Smooth muscle cell (in vitro differentiated cells): ENCODE results near the gene CREB3. TPM values are rescaled to one million over a fixed set of nuclear protein-coding genes. Genes with fewer than 3 reads are reported as not detected.

Source experiments
- DNase-seq: peaks from one replicate; lab custom pipeline; 2025; ENCODE audit not compliant: unreplicated experiment; lab: John Stamatoyannopoulos, UW
- H2AFZ ChIP-seq: fragments of 200-600 bp; sonication (generic); 2 replicates; pipeline ENCODE4 v1.6.0; 2016; ENCODE audit warnings: antibody characterized with exemption, low read depth, mild to moderate bottlenecking
- H3F3A ChIP-seq: fragments of 200-600 bp; sonication (generic); 2 replicates; pipeline ENCODE4 v1.6.0; 2017; ENCODE audit warnings: antibody characterized with exemption, low read depth
- H3K27ac ChIP-seq: fragments of 200-600 bp; sonication (generic); 2 replicates; pipeline ENCODE4 v1.5.1; 2016; ENCODE audit warnings: low read depth, mild to moderate bottlenecking
- H3K27me3 ChIP-seq: fragments of 200-600 bp; sonication (generic); 2 replicates; pipeline ENCODE4 v1.6.1; 2016; ENCODE audit warnings: low read depth, mild to moderate bottlenecking
- H3K36me3 ChIP-seq: fragments of 200-600 bp; sonication (generic); 2 replicates; pipeline ENCODE4 v1.5.1; 2016; ENCODE audit warnings: low read depth
- H3K4me1 ChIP-seq: fragments of 200-600 bp; sonication (generic); 2 replicates; pipeline ENCODE4 v1.5.1; 2016; ENCODE audit warnings: low read depth
- H3K4me2 ChIP-seq: fragments of 200-600 bp; sonication (generic); 2 replicates; pipeline ENCODE4 v1.6.0; 2016; ENCODE audit warnings: mild to moderate bottlenecking
- H3K4me3 ChIP-seq: fragments of 200-600 bp; sonication (generic); 2 replicates; pipeline ENCODE4 v1.5.1; 2016; ENCODE audit warnings: mild to moderate bottlenecking
- H3K79me2 ChIP-seq: fragments of 200-600 bp; sonication (generic); 2 replicates; pipeline ENCODE4 v1.6.0; 2016; ENCODE audit warnings: low read depth, mild to moderate bottlenecking
- H3K9ac ChIP-seq: fragments of 200-600 bp; sonication (generic); 2 replicates; pipeline ENCODE4 v1.6.0; 2016; ENCODE audit warnings: low read depth
- H3K9me3 ChIP-seq: fragments of 200-600 bp; sonication (generic); replicated peaks from 2 replicates; pipeline ENCODE4 v1.5.1; 2016; ENCODE audit warnings: low read depth
- H4K20me1 ChIP-seq: fragments of 200-600 bp; sonication (generic); 2 replicates; pipeline ENCODE4 v1.6.0; 2016; ENCODE audit warnings: low read depth
- WGBS: methylation state at CpG from one replicate; pipeline ENCODE4 v1.1.7; 2016; ENCODE audit warnings: low lambda C conversion rate; 5-methylcytosine and 5-hydroxymethylcytosine counted together
- polyA plus RNA-seq: library from polyadenylated mRNA; unstranded; fragments of >200 nt; fragmentation: Nextera tagmentation; extraction: Ambion mirVana; gene quantifications from 2 replicates; pipeline ENCODE4 v1.2.1, GENCODE V29; 2016
- total RNA-seq: library from RNA; depleted of rRNA; stranded (reverse); fragments of >200 nt; gene quantifications from 2 replicates; pipeline ENCODE4 v1.2.3, GENCODE V29; 2014
- TF ChIP-seq, protein P1 (sequence below): fragments of 200-600 bp; sonication (generic); IDR thresholded peaks from 2 replicates; pipeline ENCODE4 v1.5.1; 2017; ENCODE audit warnings: borderline replicate concordance, mild to moderate bottlenecking, antibody characterized with exemption; ENCODE audit not compliant: insufficient read depth, poor library complexity, severe bottlenecking

Gene CREB3
- total and polyA plus RNA-seq, 2 experiments from 2014 or later, result 66.9 to 81.0 TPM

DNA sequence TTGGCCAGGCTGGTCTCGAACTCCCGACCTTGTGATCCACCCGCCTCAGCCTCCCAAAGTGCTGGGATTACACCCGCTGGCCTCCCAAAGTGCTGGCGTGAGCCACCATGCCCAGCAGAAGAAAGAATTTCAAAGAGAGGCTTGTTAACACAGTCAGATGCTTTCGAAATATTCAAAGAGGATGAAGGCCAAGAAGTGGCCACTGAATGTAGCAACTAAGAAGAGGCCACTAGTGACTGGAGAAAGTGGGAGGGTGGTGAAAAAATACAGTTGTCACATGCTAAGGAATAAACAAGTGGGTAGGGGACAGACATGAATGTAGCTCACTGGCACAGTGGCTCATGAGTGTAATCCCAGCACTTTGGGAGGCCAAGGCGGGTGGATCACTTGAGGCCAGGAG lies 29.8 kb upstream of the CREB3 start:
- no peak overlapping the region for H2AFZ ChIP-seq
- no peak overlapping the region for H3K27ac ChIP-seq
- H3K27me3 ChIP-seq, result no peaks in the 10 kb centered on the region
- TF ChIP-seq, protein P1, sequence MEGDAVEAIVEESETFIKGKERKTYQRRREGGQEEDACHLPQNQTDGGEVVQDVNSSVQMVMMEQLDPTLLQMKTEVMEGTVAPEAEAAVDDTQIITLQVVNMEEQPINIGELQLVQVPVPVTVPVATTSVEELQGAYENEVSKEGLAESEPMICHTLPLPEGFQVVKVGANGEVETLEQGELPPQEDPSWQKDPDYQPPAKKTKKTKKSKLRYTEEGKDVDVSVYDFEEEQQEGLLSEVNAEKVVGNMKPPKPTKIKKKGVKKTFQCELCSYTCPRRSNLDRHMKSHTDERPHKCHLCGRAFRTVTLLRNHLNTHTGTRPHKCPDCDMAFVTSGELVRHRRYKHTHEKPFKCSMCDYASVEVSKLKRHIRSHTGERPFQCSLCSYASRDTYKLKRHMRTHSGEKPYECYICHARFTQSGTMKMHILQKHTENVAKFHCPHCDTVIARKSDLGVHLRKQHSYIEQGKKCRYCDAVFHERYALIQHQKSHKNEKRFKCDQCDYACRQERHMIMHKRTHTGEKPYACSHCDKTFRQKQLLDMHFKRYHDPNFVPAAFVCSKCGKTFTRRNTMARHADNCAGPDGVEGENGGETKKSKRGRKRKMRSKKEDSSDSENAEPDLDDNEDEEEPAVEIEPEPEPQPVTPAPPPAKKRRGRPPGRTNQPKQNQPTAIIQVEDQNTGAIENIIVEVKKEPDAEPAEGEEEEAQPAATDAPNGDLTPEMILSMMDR, result no peak
- no peak overlapping the region for H3K4me2 ChIP-seq
- DNase-seq, result no peak
- peaks cover 24% of the 10 kb centered on the region for H4K20me1 ChIP-seq
- H3K4me1 ChIP-seq, result no peaks in the 10 kb centered on the region
- H3K79me2 ChIP-seq, result no peaks in the 10 kb centered on the region
- peaks cover 33% of the 10 kb centered on the region for H3K36me3 ChIP-seq
- H3K9ac ChIP-seq, result no peak overlapping the region
- no peaks in the 10 kb centered on the region for H3K9me3 ChIP-seq
- no peak overlapping the region for H3K4me3 ChIP-seq
- 99% methylated on average over 7 of the region's 7 CpGs for WGBS
- peaks cover 11% of the 10 kb centered on the region for H3F3A ChIP-seq

DNA sequence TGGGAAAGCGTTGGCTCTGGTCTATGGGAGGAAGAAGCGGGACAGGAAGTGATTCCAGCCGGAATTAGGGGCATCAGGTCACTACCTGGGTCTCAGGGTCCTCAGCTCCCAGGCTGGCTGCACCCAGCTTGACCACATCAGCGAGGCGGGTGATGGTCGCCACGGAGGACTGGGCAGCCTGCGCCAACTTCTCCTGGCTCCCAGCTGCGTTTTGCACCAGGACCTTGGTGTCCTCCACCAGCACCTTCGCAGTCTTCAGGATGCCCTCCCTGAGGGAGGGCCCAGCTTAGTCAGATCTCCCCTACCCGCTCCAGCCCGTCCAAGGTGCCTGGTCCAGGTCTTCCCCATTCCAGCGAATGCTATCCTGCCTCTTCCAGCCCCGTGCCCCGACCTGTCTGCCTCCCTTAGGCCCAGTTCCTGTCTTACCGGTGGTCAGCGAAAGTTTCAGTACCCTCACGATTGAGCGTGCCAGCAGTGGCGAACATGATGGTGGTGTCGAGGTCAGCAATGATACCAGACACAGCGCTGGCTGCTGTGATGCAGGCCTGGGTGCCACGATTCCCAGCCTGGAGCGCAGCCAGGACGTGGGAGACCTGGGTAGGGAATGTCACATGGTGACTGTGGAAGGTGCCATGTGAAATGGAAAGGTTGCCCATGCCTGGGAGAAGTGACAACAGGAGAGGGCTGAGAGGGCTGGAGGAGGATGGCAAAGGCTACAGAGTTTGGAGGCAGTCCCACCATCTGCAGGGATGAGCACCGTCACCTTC lies 28.4 kb upstream of the CREB3 start:
- TF ChIP-seq, protein P1, result no peak
- DNase-seq, result no peak
- Histone ChIP-seq H3K27me3 (no peaks in the 10 kb centered on the region), H3K4me1 (no peaks in the 10 kb centered on the region), H3K9ac (no peak overlapping the region), H3K36me3 (peaks cover 45% of the 10 kb centered on the region), H3K27ac (no peak overlapping the region), H3F3A (peaks cover 11% of the 10 kb centered on the region), H3K9me3 (no peaks in the 10 kb centered on the region), H2AFZ (no peak overlapping the region), H3K4me3 (no peak overlapping the region), H3K4me2 (no peak overlapping the region), H4K20me1 (peaks cover 29% of the 10 kb centered on the region), H3K79me2 (no peaks in the 10 kb centered on the region)
- WGBS, result 98% methylated on average over 22 of the region's 26 CpGs

DNA sequence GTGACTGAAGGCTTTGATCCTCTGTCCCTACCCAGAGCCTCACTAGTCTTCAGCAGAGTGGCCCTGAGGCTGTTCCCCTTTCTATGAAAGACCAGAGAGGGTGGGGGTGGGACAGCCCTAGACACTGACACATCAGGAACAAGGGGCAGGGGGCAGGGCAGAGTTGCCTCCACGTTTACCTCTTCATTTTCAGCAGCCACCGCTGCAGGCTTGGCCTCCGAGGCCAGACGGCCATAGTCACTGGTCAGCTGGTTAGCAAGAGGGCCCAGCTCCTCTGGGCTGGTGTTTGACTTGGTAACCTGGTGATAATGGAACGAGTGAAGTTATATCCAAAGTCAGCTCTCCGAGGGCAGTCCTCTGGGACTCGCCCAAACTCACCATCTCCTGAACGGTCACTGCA lies 27.1 kb upstream of the CREB3 start:
- peaks cover 29% of the 10 kb centered on the region for H4K20me1 ChIP-seq
- H3K36me3 ChIP-seq, result peaks cover 37% of the 10 kb centered on the region
- peaks cover 5% of the 10 kb centered on the region for H3F3A ChIP-seq
- no peak overlapping the region for H3K9ac ChIP-seq
- H3K4me2 ChIP-seq, result no peak overlapping the region
- WGBS, result 88% methylated on average over 8 of the region's 8 CpGs
- H3K79me2 ChIP-seq, result no peaks in the 10 kb centered on the region
- TF ChIP-seq, protein P1, result no peak
- H3K27me3 ChIP-seq, result no peaks in the 10 kb centered on the region
- no peak overlapping the region for H3K4me3 ChIP-seq
- H3K9me3 ChIP-seq, result no peaks in the 10 kb centered on the region
- no peak for DNase-seq
- H2AFZ ChIP-seq, result no peak overlapping the region
- H3K27ac ChIP-seq, result no peak overlapping the region
- no peaks in the 10 kb centered on the region for H3K4me1 ChIP-seq
